MV-4-11 (cell line): ENCODE results near the gene MCTP2.
"Not testable (repeated sequence)": the region's sequence is repeated elsewhere in the genome, so short reads cannot be mapped to it uniquely, and the experiment has no call there.

Experiments
- DNase-seq: peaks from one replicate; lab custom pipeline; 2025; lab: John Stamatoyannopoulos, UW

MCTP2 gene

DNA sequence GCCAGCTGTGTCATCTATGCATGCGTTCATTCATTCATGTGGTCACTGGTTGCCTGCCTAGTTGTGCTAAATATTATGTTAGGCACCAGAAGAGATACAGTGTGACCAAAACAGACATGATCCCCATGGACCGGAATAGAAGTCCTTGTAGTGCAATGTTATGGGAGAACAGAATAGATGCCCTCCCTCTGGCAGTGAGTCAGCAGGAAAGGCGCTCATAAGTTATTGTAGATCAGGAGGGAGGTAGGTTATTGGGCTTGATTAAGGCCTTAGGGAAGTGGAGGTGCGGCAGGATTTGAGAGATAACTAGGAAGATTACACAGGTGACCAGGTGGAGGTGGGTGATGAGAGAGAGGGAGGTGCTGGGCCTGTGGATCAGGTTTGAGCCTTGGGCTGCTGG is 5.2 kb downstream of the MCTP2 start:
- DNase-seq = no peak

DNA sequence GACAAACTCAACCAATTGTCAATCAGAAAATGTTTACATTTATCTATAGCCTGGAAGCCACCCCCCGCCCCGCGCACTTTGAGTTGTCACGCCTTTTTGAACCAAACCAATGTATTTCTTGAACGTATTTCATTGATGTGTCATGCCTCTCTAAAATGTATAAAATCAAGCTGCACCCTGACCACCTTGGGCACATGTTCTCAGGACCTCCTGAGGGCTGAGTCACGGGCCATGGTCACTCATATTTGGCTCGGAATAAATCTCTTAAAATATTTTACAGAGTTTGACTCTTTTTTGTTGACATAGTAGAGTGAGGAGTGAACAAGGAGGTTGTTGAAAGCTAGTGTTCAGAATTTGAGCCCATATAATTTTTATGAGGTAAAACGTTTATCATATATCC is 6.5 kb downstream of the MCTP2 start:
- DNase-seq = no peak

DNA sequence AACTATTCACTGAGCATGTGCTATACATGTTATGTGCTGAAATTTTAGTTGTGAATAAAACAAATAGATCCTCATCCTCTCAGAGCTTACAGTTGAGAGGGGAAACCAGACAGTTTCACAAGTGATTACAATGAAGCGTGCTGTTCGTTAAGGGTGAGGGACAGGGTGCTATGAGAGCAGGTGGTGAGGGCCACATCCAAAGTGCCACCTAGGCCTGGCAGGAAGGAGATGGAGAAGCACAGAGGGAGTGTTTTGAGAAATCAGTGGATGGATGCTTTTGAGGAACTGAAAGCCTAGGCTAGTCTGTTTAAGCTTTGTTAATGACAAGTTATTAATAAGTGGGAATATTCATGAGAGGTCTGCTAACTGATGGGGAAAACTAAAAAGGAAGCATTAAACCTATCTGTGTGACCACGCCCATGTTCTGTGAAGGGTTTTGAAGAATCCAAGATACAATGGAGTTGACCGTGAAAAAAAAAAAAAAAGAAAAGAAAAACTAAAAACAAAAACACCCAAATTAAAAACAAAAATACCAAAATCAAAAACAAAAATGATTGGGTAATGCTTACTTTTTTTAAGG is 7.3 kb downstream of the MCTP2 start:
- DNase-seq = no peak

DNA sequence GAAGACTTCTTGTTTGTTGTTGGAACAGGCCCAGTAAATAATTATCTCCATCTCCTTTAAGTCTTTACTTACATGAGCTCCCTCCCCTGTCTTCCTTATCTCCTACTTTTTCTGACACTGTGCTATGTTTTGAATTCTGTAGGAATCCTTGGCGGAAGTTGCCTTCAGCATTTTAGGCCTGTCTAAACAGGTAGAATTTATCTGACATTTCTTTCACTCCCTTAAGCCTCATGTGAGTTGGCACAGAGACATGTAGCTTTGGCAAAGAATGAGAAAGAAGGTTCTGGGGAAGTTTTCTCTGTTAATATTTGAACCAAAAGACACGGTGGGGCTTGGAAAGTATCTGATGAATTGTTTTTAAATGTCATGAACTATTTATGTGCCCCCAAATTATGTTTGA is 8.1 kb downstream of the MCTP2 start:
- no peak for DNase-seq

DNA sequence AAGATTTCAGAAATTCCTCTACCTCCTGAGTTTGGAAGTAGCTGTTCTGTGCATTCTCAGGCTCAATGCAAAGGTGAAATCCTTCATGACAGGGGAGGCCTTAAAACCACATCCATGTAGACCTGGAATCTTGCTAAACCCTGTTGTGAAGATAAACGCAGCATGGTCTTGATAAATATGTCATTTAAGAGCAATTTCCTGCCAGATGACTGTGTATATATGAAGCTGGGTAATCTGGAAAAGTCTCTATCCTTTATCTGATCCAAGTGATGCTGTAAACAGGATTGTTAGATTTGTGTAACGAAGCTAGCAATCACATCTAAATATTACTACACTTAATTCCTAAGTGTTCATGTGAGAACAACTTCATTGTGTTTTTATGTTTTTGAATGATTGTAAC is 9.1 kb downstream of the MCTP2 start:
- no peak for DNase-seq

DNA sequence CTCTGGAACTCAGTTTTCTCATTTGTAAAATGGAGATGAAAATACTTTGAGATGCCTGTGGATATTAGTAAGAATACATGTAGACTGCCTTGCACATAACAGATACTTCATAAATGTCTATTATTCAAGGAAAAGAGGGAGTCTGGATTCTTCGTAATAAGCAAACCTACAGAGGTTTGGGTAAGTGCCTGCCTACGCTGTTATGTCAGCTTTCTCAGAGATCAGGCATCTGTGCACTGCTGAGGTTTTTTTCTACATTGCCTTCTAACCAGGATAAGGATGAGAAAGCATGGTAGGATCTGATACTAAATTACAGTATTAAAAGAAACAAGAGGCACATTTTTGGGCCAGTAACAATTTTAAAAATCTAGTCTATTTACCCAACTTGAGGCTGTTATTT is 10.9 kb downstream of the MCTP2 start:
- no peak for DNase-seq

DNA sequence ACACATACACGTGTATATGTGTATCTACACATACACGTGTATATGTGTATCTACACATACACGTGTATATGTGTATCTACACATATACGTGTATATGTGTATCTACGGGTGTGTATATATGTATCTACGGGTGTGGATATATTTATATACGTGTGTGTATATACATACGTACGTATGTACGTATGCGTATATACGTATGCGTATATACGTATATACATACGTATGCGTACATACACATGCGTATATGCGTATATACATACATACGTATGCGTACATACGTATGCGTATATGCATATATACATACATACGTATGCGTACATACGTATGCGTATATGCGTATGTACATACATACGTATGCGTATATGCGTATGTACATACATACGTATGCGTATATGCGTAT is 11.6 kb downstream of the MCTP2 start:
- not testable (repeated sequence) for DNase-seq

DNA sequence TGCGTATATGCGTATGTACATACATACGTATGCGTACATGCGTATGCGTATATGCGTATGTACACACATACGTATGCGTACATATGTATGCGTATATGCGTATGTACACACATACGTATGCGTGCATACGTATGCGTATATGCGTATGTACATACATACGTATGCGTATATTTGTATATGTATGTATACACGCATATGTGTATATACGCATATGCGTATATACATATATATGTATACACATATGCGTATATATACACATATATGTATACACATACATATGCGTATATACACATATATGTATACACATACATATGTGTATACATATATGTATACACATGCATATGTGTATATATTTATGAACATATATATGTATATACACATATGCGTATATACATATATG is 12.1 kb downstream of the MCTP2 start:
- no peak for DNase-seq

DNA sequence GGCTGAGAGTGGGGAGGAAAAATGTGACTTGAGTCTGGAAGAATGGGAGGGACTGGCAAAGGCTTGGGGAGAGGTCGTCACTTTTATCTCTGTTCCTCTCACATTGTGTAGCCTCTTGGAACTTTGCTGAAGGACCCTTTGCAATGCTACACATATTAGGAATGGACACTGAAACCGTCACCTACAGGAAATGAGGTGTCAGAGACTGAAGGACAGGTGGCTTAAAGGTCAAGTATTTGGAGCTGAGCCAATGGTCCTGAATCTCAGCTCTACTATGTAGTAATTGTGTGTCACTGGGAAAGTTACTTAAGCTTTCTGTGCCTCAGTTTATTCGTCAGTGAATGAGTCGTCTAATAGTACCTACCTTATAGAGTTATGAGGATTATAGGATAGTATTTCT is 14.7 kb downstream of the MCTP2 start:
- DNase-seq = no peak

DNA sequence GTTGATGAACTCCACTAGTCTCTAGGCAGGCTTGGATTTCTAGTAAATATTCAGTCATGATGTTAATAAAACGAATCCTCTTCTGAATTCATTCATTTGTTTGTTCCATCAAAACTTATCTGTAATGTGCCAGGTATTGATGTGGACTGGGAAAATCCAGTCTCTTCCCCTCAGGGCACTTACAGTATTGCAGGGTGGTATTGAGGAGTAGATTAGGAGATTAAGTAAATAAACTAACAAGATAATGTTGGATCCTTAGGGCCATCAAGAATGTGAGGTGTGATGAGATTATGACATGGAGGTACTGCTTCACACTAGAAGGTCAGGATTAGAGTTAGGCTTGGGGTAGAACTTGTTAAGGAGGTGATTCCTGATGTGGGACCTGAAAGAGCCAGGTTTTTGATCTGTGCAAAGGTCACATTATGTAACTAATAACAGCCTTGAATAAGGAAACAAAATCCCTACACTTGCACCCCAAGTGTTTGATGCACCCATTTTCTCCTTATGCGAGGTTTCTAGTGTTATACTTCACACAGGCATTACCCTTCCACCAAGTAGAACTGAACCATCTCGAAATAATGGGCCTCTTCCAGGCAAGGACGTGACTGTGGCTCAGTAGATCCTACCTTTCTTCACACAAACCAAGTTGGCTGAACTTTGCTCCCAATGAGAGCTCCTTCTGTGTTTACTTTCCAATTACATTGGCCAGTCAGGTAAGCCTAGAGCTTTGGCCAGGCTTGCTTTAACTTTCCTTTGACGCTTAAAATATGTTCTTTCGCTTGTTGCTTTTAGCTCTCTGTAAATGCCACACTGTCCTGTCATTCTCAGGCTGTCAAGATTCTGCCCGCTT is 16.7 kb downstream of the MCTP2 start:
- DNase-seq = no peak

DNA sequence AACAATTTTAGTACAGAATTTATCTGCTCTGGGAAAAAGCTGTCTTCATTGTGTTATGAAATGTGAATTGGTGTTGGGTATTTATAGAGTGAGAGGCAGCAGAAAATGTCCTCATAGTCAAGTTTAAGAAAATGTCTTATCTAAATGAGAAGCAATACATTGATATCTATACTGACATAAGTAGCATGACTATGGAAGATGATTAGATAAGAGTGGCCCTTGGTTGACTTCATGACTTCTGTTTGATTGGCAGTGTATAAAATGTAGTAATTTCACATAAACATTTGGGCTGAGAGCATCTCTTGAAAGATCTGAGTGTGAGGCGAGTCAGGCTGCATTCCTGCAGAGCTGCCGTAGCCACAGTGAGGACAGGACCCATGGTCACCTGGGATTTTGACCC is 19.4 kb downstream of the MCTP2 start:
- DNase-seq = no peak

DNA sequence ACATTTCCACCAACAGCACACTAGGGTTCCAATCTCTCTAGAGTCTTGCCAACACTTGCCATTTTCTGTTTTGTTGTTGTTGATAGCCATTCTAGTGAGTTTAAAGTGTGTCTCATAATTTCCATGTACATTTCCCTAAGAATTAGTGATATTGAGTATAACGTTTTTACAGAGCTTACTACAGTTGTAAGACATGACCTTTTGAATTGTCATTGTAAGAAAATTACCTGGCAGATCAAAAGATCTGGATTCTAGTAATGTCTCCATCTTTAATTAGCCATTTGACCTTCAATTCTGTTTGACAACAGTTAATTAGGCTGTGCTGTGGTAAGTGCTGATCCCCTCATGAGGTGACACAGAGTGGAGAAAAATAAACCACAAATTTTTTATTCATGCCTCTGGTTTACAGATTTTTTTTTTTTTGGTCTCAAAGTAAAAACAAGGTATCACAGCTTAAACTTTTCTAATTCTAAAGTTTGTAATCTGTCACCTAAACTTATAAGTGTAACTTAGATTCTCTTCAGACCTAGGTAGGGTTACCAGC is 20.9 kb downstream of the MCTP2 start:
- DNase-seq = no peak

DNA sequence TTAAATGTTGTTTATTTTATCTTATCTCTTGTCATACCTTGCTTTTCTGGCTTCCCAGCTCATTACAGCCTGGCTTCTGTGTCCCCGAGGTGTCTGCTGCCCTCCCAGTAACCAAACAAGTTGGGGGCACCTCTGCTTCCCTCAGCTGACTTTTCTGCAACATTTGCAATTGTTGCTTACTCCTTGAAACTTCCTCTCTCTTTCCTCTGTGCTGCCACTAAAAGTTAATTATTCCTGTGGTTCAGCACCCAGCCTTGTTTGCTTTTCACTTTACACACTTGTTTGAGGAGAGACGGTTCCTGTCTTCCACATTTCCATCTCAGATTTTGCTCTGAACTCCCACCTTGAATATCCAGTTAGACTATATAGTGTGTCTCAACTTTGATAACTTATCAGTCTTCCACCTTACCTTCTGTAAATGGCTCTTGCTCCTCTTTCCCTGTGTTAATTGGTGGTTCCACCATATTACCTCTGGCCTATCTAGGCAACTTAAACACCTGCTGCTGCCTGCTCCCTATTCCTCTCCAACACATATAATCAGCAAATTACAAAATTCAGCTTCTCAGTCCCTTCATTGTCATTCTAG is 21.6 kb downstream of the MCTP2 start:
- DNase-seq = no peak

DNA sequence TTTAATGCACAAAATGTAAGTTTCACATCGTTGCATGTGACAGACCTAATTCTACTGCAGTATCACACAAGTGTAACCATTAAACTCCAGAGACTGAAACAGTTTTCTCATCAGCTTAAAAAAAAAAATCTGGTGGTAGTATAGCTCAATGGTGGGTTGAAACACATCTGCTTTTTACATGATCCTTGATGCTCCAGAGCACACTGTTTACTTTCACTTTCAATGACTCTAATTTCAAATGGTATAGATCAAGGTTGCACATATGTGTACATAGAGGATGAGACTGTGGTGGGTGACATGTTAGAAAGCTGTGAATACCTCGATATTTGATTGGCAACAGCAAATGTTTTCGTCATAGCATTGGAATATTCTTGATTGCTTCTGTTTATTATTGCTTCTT is 22.4 kb downstream of the MCTP2 start:
- no peak for DNase-seq

DNA sequence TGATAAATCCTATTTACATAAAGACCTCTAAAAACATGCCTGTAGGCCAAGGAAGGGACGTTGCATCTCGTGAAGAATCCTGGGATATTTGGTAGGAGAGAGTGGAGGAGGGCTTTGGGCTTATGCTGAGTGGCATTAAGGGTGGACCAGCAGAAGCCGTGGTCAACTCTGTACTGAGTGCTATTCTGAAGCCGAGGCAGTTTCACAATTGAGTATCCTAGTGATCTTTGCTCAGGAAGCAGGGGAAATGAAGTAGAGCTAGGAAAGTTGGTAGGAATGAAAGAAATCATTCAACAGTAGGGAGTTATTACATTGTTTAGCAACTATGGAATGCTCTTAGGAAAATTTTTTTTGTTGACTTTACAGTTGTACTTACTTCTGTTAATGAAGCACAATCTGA is 24.2 kb downstream of the MCTP2 start:
- DNase-seq = no peak

DNA sequence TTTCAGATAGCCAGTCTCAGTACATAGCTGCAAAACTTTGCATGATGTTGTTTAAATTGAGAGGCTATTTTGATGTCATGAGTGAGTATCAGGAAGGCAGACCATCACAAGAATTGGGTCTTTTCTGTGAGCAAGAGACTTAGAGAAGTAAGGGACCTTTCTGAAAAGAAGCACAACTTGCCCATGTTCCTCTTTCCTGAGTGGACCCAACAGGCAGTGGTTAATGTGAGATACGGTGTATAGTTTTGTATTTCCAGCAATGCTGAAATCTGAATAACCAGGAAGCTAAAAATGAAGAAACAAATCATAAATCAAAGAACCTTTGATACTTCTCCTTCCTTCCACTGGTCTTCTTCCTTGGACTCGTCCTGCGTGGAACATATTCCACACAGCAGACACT is 25.1 kb downstream of the MCTP2 start:
- DNase-seq = peak; percentile 11

DNA sequence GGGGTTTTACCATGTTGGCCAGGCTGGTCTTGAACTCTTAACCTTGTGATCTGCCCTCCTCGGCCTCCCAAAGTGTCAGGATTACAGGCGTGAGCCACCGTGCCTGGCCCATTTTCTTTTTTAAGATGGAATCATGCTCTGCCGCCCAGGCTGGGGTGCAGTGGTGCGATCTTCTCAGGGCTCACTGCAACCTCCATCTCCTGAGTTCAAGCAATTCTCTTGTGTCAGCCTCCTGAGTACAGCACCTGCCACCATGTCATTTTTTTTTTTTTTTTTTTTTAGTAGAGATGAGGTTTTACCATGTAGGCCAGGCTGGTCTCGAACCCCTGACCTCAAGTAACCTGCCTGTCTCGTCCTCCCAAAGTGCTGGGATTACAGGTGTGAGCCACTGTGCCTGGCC is 26.4 kb downstream of the MCTP2 start:
- not testable (repeated sequence) for DNase-seq

DNA sequence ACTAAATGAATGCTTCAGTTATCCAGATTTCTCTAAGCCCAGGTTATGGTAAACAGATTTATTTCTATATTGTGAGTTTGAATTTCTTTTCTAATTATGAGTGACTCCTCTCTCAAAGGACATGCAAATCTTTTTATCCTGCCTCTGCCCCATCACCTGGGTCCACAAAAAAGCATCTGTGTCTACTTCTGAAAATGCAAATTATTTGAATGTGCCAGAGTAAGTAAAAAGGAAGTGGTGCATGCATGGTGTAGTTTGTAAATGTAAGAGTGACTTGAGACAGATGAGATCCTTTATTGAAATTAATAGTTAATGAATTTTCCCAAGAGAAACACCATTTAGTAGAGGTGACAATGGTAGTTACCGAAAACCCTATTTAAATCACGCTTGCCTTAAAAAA is 26.9 kb downstream of the MCTP2 start:
- DNase-seq = no peak

DNA sequence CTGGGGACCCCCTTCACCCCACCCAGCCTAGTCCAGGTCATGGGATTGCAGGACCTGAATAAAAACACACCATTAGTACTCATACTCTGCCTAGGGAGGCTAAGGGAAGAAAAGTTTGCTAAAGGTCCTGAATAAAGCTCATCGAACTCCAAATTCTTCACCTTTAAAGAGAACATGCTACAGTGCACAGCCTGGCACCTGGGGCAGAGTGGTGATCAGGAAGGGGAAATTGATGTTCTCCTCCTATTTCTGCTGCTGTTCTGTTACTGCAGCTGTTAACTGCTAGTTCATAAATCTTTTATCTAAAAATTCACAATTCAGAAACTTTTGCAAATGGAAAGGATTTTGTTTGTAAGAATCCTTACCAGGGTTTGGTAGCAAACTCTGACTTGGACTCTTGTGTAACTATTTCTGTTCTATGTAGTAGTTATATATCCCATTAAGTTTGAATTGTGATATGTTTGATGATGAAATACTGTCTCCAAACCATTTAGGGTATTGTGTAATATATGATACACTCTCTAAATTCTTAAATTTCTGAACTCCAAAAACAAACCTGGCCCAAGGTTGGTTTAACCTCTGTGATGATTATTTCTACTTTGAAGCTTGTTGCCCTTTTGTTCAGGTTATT is 27.9 kb downstream of the MCTP2 start:
- peak; percentile 78 for DNase-seq

DNA sequence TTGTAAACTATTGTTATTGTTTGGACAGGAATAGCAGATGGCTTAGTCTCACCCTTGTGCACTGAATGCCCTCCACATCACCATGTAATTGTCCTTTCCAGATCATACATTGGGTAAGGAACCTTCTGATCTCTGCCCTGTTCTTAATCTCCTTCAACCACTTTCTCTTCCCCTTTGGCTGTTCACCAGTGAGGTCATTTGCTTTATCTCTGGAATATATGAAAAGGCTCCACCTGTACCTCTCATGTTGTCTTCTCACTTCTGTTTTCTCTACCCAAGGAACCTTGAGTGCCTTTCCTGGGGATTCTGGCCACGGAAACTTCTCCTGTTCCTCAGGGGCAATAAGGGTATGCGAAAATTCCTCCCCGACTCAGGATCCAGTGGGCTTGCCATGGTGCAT is 28.5 kb downstream of the MCTP2 start:
- DNase-seq = peak; percentile 78

DNA sequence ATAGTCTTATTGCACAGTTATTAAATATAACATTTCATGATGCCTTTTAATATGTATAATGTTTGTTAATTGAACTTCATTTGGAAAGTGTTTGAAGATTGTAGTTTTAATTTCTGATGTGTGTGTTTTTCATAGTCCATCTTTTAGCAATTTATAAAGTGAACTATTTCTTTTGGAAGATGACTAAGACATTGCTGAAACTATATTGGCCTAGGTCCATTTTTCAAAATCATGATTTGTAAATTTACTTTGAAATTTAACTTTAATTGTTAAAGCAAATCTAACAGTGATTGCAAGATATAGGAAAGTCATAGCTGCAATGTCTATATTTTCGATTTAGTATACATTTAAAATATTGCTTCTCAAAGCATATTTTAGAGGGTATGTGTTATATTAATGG is 30.8 kb downstream of the MCTP2 start:
- no peak for DNase-seq

DNA sequence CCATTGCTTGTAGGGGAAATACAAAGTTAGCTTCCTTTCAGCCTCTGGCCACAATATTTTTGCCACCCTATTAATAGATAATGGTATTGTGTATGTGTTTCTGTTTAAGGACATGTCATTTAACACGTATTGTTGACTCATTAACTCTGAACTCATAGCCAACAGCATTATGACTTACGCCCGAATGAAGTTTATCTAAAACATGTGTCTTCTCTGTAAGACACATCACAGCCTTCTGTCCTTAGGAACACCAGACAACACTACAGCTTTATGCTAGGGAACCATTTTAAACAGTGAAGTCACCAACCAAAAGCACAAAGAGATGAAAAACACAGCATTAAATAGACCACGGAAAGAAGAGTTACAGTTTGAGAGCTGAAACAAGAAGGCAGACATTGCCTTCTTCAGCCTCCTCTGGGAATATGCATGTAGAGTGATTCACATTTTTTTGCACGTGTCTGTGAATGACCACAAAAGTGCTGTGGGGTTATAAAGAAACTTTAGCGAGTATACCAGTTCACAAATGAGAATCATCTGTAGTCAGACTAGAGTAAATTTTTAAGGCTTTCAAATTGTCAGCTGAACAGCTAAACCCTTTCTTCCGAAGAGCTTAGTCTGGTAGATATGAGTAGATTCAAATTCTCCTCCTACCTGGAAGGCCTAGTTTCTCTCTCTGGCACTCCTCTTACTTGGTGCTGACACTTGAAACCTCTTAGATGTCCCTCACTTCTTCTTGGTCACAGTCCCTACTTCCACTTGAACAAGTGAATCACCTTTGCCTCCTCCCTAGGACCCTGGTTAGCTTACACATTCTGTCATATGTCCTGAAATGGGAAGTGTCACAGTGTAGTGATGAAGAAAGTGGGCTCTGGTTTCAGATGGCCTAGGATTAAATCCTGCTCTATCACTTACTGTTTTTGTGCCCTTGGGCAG is 32.2 kb downstream of the MCTP2 start:
- peak; percentile 40 for DNase-seq
